AG04449 (cell line): Measurements from ENCODE around the gene TIMM17A.

Source experiments
- CTCF ChIA-PET: fragments of 350-600 bp; formaldehyde crosslinking; extraction: SDS; loops from one replicate; lab custom pipeline; 2021; ENCODE audit warnings: antibody characterized with exemption; lab: Yijun Ruan, JAX
- POLR2A ChIA-PET: fragments of 400-600, 350-600 bp; formaldehyde crosslinking; extraction: SDS; loops from one replicate; lab custom pipeline; 2020; ENCODE audit warnings: antibody characterized with exemption, inconsistent platforms; lab: Yijun Ruan, JAX
- DNase-seq: peaks from one replicate; pipeline ENCODE4 v3.0.0-alpha.2; 2010; ENCODE audit warnings: low read depth, low spot score
- H3K4me3 ChIP-seq: 2 replicates; pipeline ENCODE4 v1.5.1; 2011; ENCODE audit warnings: low read depth, mild to moderate bottlenecking, control low read depth, low read length
- TF ChIP-seq, protein P1 (sequence below): IDR thresholded peaks from one replicate; pipeline ENCODE4 v1.5.1; 2011; ENCODE audit warnings: mild to moderate bottlenecking, moderate library complexity, low read length, control low read depth, inconsistent platforms; ENCODE audit not compliant: insufficient read depth; ENCODE audit errors: missing control alignments

The TIMM17A gene

DNA sequence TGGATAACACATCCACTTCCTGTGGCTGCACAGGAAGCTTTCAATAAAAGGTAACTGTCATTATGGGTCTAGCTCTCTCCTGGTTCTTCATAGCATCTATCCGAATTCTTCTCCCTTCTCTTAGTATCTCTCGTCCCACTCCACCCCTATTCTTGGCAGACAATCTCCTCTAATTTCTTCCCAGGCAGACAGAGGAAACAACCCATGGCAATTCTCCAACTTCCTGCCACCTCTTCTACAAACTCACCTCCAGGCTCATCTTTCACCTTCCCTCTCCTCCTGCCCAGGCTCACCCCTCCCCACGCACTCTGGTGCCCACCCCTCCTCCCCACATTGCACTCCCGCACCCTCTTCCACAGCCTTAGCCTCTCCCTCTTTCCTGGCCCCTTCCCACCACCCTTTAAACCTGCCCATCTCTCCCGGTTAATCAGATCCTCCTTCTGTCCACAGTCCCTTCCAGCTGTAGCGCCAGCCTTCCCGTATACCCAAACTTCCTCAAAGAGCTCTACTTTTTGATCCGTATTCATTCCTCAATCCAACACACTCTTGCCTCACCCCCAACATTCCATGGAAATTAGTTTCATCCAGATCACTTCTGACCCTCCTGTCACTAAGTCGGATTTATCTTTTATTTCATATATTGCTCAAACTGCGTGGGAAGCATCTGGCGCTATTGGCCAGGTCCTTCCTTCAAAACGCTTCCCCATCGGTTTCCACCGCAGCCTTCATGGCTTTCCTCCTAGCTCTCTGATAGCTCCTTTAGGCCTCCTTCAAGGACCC is 40.7 kb upstream of the TIMM17A start:
- CTCF ChIA-PET = interaction anchor here (1.1 to 2.4 kb wide), 4 partner anchors 19 to 39 kb away, joined by 3 to 14 read pairs (median 6); partner anchors contain the start of gene LMOD1
- POLR2A ChIA-PET = interaction anchor here (1.4 kb wide), 1 partner anchor 10 kb away, joined by 6 read pairs; no protein-coding TSS in a partner anchor
- no peak for DNase-seq
- TF ChIP-seq, protein P1, sequence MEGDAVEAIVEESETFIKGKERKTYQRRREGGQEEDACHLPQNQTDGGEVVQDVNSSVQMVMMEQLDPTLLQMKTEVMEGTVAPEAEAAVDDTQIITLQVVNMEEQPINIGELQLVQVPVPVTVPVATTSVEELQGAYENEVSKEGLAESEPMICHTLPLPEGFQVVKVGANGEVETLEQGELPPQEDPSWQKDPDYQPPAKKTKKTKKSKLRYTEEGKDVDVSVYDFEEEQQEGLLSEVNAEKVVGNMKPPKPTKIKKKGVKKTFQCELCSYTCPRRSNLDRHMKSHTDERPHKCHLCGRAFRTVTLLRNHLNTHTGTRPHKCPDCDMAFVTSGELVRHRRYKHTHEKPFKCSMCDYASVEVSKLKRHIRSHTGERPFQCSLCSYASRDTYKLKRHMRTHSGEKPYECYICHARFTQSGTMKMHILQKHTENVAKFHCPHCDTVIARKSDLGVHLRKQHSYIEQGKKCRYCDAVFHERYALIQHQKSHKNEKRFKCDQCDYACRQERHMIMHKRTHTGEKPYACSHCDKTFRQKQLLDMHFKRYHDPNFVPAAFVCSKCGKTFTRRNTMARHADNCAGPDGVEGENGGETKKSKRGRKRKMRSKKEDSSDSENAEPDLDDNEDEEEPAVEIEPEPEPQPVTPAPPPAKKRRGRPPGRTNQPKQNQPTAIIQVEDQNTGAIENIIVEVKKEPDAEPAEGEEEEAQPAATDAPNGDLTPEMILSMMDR = no peak
- no peak overlapping the region for H3K4me3 ChIP-seq

DNA sequence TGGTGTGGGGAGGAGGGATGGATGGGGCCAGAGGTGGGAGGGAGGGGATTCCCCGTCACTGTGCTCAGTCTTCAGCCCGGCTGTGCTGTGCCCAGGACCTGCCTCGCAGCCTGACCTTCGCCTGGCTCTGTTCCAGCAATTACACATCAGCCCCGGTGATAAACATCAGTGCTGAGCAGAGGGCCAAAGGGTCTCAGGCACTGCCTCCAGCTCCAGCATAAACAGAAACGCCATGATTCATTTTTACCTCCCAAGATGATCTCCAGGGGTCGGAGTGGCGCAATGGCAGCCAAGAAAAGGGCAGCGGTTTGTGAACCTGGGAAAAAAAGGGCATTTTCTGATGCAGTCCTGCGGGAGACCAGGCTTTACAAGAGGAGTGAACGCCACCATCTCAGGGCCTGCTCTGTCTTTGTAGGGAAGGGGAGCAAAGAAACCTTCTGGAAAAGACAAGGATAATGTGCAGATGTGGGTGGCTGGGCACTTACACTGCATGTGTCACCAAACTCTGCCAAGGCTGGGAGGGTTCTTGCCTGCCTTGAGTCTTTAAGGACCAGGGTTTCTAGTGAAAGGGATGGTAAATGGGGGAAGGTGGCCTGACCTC is 38.6 kb upstream of the TIMM17A start:
- ChIA-PET CTCF (interaction anchor here (0.7 to 3.1 kb wide), 4 partner anchors 9 to 29 kb away, joined by 3 to 19 read pairs (median 8); partner anchors contain the start of gene LMOD1), POLR2A (interaction anchor here (1.1 to 2.2 kb wide), 2 partner anchors 12 to 30 kb away, joined by 4 to 10 read pairs; partner anchors contain the start of gene LMOD1)
- H3K4me3 ChIP-seq = peak overlapping the region; percentile 3; the same call in 1 of the 2 replicates
- no peak for DNase-seq
- TF ChIP-seq, protein P1 = no peak

DNA sequence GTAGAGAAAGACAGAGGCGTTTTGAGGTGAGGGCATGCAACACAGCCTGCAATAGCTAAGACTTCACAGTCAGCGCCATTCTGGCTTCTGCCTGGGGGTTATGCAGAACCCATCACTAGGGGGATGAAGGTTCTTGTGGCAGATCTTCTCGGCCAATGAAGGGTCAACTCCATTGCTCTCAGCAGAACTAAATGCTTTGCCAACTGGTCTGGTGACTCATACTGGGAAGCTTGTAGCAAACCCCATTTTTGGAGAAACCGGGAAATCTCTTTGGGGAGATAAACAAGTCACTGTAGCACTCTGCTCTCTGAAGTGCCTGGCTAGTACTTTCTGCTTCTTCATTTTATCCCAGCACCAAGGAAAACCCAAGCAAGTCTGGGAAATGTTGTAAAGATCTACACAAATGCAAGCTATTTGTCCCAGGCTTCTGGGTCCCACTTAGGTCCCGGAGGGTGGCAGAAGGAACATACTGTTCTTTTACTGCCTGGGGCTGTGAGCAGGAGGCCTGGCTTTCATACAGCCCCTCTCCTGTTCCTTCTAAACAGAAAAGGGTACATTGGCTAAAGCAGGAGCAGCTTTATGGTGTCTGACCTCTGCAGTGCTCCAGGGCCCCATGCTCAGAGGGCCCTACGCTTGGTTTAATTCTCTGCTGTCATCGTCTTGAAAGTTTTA is 37.8 kb upstream of the TIMM17A start:
- CTCF ChIA-PET = interaction anchor here (1.5 to 3.1 kb wide), 3 partner anchors 10 to 28 kb away, joined by 3 to 19 read pairs (median 13); partner anchors contain the start of gene LMOD1
- POLR2A ChIA-PET = interaction anchor here (0.9 to 2.2 kb wide), 2 partner anchors 27 to 29 kb away, joined by 5 to 10 read pairs; partner anchors contain the start of gene LMOD1
- no peak overlapping the region for H3K4me3 ChIP-seq

DNA sequence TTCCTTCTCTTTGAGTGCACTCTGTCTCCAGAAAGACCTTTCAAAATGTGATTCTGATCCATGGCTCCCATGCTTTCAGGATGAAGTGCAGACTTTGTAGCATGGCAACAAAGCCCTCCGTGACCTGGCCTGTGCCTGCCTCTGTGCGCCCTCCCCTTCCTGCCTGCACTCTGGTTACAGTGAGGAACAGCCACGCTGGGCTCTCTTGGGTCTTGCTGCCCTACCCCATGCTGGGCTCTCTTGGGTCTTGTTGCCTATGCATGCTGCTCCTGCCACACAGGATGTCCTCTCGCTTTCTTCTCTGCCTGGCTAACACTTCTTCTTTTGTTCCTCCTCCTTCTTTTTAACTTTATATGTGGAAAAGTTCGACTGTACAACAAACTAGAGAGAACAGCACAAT is 37.0 kb upstream of the TIMM17A start:
- H3K4me3 ChIP-seq = no peak overlapping the region
- DNase-seq = no peak
- TF ChIP-seq, protein P1 = no peak
- ChIA-PET CTCF (interaction anchor here (3.1 kb wide), 1 partner anchor 23 kb away, joined by 19 read pairs; no protein-coding TSS in a partner anchor), POLR2A (no interaction called here)

More for the DNA sequence above, 37.8 kb upstream of the TIMM17A start:
- DNase-seq = peak; percentile 74
- TF ChIP-seq, protein P1 = no peak

DNA sequence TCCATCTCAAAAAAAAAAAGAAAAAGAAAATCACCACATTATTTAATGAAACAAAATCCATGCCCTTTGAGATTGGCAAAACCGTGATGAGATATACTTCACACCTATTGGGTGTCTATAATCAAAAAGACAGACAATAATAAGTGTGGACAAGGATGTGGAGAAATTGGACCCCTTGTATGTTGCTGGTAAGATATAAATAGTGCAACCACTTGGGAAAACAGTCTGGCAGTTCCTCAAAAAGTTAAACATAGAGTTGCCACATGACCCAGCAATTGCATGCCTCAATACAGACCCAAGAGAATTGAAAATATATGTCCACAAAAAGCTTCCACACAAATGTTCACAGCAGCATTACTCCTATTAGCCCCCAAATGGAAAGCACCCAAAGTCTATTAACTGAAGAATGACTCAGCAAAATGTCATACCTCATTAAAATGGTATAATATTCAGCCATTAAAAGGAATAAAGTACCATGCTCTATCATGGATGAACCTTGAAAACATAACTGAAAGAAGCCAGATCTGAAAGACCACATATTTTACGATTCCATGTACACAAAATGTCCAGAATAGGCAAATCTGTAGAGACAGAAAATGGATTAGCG is 33.2 kb upstream of the TIMM17A start:
- TF ChIP-seq, protein P1 = no peak
- H3K4me3 ChIP-seq = no peak overlapping the region
- ChIA-PET POLR2A (no interaction called here), CTCF (no interaction called here)
- DNase-seq = no peak
